Nucleus accumbens (tissue), 56 donors: Measurements from ENCODE around the gene CISD3.

Experiments used
- DNase-seq, 56 donors: peaks; one replicate each; lab custom pipeline; 2025; lab: John Stamatoyannopoulos, UW

Gene CISD3

DNA sequence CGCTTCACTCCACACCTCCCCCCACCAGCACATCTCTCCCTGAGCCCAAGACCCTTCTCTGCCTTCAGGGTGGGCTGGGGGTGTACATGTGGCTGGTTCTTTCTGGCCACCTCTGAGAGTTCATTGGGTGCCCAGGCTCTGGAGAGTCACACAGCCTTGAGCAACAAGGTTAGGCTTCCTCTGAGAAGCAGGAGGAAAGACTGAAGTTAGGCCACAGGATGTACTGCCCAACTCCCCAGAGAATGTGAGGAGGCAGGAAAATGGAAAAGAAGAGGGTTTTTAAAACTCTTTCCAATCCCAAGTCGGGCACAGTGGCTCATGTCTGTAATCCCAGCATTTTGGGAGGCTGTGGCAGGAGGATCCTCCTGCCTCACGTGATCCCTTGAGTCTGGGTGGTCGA is 10.7 kb downstream of the CISD3 start:
- no peak for DNase-seq

DNA sequence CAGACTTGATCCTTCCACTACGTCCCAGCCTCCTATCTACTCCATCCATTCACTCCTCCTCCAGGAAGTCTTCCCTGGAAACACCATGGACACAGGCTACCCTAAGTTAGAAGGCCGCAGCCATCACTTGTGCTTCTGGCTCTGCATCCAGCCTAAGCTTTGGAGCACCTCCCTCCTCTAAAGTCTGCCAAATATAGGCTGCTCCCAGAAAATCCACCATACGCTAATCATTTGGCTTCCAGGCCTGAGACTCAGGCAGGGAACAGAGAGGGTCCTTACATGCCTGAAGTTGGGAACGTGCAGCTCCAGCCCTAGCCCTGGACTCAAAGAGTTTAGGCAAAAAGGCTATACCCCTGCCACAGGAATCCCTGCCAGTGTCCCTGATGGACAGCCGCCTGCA is 11.3 kb downstream of the CISD3 start:
- DNase-seq, result no peak

DNA sequence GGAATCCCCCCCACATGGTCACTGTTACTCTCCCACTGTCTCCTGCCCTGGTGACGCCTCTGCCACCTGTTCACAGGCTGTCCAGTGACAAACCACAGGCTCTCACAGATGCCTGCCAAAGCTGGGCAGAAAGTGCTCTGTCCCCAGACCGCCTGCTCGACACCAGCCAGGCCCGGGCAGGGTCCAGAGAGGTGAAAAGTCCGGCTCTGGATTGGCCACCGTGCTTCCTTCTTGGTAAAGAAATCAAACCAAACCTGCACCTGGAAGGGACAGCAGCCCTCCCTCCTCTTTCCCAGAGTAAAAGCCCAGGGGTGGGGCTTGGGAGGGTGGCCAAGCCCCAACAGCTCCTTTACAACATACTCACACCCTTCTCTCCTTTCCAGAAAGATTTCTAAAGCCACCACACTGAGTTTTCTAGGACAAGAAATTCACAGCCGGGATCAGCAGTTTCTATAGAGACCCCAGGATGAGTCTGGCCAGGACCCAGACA is 11.8 kb downstream of the CISD3 start:
- peak in 1 of 56 donors; percentile 19 for DNase-seq

DNA sequence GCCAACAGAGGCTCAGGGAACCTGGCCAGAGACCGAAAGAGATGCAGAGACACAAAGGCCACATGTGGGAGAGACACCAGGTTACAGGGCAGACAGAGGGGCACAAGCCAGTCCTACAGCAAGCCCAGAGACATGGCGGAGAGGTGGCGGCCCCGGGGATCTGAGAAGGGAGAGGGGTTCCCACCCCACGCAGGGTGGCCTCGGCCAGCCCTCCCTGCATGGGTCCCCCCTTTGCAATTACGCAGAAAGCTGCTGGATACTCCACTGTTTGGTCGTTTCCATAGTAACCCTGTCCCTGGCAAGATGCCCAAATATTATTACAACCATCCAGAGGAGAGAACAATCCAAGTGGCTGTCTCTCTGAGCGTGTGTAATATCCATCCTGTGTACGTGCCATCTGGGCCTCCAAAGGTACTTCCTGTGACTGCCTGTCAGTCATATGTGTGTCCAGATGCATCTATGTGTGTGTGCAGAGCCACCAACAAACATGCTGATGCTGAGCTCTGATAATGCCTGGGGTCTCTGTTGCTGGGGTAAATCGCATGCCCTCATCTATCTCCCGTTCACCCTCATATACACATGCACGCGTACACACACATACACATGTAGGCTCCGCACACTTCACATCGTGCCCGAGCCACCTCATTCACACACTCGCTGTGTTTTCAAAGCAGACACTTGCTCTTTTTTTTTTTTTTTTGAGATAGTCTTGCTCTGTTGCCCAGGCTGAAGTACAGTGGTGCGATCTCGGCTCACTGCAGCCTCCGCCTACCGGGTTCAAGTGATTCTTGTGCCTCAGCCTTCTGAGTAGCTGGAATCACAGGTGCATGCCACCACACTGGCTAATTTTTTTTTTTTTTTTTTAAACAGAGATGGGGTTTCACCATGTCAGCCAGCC is 12.5 kb downstream of the CISD3 start:
- DNase-seq, result peak in 2 of 56 donors; percentile 43 to 52

DNA sequence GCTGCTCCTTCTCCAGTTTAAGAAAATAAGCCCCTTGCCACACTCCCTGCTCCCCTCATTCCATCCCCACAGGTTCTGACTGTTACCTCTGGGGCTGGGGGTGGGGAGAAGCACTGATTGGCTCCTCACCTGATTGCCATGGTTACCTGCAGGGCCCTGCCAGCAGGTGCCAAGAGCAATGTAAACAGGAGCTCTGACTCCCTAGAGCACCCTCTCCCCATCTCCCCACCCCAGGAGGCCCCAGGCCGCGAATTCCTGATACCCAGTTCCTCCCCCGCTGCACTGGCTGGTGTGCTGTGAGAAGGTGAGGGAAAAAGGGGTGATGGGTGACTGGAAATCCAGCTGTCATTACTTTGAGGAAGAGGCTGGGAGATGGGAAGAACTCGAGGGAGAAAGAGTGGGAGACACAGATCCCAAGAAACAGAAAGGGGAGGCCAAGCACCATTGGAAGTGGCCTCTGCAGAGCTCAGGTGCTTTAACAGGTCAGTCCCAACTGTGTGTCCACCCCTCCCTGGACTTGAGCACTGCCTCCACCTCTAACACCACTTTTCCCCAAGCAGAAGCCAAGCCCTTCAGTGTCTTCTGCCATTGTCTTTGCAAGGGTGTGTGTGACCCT is 13.5 kb downstream of the CISD3 start:
- peak in 18 of 56 donors; percentile 12 to 70 (median 26) for DNase-seq

- no peak for DNase-seq
Measured at GRCh38 chr17:38745545-38745944, 15.4 kb downstream of the CISD3 start.

DNA sequence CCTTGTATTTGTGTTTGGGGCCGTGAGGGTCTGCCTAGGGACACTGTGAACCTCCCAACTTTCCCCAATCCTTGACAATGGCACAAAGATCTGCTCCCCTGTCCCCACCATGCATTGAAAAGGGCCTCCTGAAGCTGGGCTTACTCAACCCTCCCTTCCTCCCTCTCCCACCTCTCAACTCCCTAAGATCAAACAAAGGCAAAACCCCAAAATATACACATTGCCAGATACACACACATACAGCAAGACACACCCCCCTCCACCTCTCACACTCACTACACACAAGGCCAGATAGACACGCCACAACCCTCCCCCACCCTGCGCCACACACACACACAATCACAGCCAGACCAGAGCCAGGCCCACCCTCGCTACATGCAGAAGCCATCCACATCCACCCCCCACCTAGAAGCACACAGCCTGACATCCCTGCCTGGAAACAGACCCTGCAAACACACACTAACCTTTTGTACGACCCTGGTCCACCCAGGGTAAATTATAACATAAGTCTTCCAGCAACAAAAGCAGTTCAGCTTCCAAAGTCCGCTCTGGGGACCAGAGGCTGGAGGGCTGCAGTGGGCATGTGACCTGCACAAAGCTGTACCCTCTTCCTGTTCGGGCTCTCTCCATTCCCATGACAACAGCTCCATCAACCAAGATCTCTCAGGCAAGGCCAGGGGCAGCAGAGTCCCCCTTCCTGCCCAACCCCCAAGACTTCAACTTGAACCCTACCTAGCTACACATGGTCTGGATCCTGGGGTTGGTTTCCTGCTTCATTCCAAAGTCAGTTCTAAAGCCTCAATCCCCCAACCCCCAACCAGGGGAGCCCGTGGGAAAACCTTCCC is 16.1 kb downstream of the CISD3 start:
- no peak for DNase-seq

DNA sequence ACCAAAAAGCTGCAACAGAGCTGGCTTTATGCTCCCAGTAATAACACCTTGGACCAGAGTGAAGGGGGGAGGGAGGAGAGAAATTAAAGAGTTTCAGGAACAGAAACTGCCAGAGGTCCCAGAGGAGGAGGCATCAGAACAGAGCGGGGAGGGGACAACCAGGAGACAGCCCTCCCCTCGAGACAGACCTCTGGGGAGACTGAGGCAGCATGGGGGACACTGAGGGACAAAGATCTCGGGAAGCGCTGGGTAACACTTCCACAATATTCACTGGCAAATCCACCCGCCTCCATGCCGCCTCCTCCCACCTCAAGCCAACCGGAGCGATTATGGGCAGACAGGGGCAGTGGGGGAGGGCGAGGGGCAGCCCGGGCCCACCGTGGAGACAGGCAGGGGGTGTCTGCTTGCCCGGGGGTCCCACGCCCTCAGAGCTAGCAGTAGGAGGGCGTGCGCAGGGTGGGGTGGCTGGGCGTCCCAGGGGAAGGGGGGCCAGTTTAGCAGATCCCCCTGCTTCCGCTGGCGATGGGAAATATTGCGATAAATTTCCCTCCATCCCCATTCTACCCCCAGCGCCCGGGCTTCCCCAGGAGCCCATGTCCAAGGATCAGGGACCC is 16.8 kb downstream of the CISD3 start:
- no peak for DNase-seq

DNA sequence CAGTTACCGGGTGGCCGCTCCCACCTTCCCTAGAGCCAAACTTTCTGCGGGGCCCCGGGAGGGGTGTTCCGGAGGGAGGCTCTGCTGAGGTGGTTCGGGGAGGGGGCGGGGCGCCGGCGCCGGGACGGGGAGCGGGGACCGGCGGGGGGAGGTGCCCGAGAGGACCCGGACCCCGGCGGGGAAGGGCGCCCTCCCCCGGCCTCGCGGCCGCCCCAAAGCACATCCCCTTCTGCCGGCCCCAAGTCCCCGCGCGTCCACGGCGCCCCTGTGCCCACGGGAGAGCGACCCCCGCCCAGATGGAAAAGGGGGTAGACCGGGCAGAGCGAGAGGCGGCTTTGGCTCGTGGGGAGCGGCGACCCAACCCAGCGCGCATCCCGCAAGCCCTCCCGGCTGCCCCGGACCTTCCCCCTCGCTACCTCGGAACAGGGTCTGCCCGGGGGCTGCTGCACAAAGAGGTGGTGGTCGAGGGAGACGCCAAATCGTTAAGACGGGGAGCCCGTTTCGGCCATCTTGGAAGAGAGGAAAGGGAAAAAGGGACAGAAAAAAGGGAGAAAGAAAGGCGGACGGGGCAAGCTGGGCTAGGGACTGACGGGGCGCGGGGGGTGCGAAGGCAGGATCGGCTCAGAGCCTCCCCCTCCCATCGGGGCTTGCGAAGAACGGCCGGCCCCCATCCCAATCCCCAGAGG is 17.5 kb downstream of the CISD3 start:
- DNase-seq, result peak in 1 of 56 donors; percentile 41

- peak in 49 of 56 donors; percentile 8 to 94 (median 67) for DNase-seq
Measured at GRCh38 chr17:38748149-38748891, 18.2 kb downstream of the CISD3 start, which contains the start of gene PCGF2. Gene PCGF2, minus strand, starts transcription at chr17:38748336. Its CDS starts 7,934 bp downstream, at chr17:38740402.

GRCh38 chr17:38748892-38749222 is 18.7 kb downstream of the CISD3 start:
- no peak for DNase-seq

DNA sequence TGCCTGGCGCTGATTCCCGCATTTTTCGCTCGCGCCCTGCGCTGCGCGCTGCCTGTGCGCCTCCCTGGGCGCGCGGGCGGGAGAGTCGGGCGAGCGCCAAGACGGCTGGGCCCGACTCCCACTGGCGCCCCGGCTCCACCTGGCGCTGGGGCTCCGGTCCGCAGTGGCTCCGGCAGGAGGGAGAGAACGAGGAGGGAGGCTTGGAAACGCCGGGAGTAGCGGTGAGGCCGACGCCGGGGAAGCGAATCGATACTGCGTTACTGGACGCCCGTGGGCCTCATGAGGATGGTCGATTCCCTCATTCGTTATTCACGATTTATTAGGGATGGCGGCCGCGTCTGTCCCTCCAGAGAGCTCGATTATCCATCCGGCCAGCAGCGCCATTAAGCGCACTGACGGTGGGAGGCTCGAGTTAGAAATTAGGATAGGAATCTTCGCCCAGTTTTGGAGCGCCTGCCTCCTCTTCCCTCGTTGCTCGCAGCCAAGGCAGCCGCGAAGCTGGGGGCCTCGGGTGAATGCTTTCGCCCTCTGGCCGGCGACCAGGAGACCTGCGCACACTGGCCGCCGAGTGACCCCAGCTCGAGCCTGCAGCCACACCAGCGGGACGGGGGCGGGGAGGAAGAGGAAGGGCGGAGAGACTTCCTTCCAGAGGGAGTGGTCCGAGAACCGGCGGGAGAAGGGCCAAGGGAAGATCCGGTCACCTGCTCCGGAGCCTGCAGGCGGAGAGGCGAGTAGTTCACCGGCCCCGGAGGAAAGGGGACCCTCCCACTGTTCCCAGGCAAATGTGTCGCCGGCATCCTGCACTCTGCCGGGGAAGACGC is 19.3 kb downstream of the CISD3 start:
- DNase-seq, result peak in 13 of 56 donors; percentile 10 to 57 (median 32)

GRCh38 chr17:38750044-38750311 is 19.8 kb downstream of the CISD3 start:
- DNase-seq, result peak in 1 of 56 donors; percentile 33

- peak in 2 of 56 donors; percentile 18 to 33 for DNase-seq
Measured at GRCh38 chr17:38750312-38751121, 20.4 kb downstream of the CISD3 start.

DNA sequence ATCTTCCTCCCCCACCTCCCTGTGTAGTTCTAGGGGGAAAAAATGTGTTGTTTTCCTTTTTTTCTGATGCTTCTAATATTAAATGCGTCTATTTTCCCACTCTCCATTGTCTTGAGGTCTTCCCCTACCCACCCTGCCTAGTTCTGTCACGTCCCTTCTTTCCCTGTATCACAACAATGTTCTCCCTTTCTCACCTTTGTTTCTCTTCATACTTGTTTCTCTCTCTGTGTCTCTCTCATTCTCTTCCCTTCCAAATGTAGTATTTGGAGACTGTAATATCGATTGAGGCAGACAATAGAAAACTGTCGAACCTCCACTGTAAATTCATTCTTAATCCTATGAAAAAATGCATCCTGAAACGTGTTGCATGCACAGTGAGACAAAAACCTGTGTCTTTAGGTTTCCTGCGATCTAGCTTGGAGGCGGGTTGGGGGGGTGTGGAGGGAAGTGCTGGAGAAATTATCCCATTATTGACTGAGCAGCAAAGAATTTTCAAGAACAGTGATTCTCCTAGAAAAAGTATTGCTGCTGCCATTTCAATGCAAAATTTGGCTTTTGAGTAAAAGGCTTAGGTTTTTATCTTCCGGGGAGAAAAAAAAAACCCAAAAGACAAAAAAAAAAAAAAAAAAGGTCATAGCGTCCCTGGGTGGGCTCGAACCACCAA is 21.1 kb downstream of the CISD3 start:
- DNase-seq, result no peak

DNA sequence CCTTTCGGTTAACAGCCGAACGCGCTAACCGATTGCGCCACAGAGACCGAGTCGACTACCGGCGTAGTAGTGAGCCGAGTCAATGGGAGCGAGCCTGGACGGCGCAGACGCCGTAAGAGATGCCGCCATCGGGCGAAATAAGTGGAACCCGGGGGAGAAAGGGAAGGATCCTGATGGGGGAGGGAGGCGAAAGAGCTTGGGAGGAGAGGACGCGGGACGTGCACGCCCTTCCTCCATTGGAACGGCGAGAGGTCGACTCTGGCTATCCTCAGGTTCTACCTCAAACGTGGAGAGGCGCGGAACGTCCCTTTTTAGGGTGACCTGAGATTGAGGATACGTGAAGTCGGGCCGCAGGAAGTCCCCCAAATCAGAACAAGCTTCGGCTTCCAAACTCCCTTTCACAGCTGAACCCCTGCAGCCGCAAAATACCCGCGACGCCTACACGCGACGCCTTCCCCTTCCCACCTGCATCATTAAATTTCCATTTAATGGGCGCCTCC is 21.7 kb downstream of the CISD3 start:
- DNase-seq, result peak in 48 of 56 donors; percentile 25 to 90 (median 69)
